SJSA1 (cell line): ENCODE results near the gene DHRS12. TPM values are rescaled to one million over a fixed set of nuclear protein-coding genes. Genes with fewer than 3 reads are reported as not detected.

Experiments used
- DNase-seq, 2 experiments: peaks; one replicate each; pipeline ENCODE4 v3.0.0-alpha.2; 2015 to 2020; ENCODE audit warnings: low spot score in 2 of 2, low read depth in 1 of 2
- H3K27ac ChIP-seq: fragments of 250-450 bp; sonication (Bioruptor Pico); 2 replicates; pipeline ENCODE4 v1.5.1; 2020; ENCODE audit warnings: mild to moderate bottlenecking, moderate library complexity
- H3K27me3 ChIP-seq: fragments of 250-450 bp; sonication (Bioruptor Pico); replicated peaks from 2 replicates; pipeline ENCODE4 v1.5.1; 2020; ENCODE audit warnings: mild to moderate bottlenecking, moderate library complexity
- H3K36me3 ChIP-seq: fragments of 250-450 bp; sonication (Bioruptor Pico); 2 replicates; pipeline ENCODE4 v1.5.1; 2020; ENCODE audit warnings: mild to moderate bottlenecking
- H3K4me1 ChIP-seq: fragments of 250-450 bp; sonication (Bioruptor Pico); replicated peaks from 2 replicates; pipeline ENCODE4 v1.6.1; 2021; ENCODE audit warnings: mild to moderate bottlenecking
- H3K4me3 ChIP-seq: fragments of 250-450 bp; sonication (Bioruptor Pico); 2 replicates; pipeline ENCODE4 v1.5.1; 2020; ENCODE audit warnings: mild to moderate bottlenecking
- H3K9me3 ChIP-seq: fragments of 250-450 bp; sonication (Bioruptor Pico); replicated peaks from 2 replicates; pipeline ENCODE4 v1.5.1; 2020; ENCODE audit warnings: mild to moderate bottlenecking
- total RNA-seq: library from RNA; depleted of rRNA; stranded (reverse); fragments of >200 nt; shearing (Covaris generic); gene quantifications from 2 replicates; pipeline ENCODE4 v1.2.3, GENCODE V29; 2014

DHRS12 gene
- total RNA-seq, 1 experiment from 2014 or later = 5.9 TPM

DNA sequence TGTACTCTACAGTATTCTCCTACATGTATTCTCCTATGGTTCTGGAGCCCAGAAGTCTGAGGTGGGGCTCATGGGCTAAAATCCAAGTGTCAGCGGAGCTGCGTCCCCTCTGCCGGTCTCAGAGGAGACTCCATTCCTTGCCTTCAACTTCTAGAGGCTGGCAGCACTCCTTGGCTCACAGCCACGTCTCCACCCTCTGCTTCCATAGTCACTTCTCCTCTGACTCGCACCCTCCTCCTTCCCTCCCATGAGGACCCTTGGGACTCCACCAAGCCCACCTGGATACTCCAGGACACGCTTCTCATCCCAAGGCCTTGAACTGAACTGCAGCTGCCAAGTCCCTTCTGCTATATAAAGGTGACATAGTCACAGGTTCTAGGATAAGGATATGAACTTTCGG lies 27.8 kb downstream of the DHRS12 start:
- Histone ChIP-seq H3K4me3 (no peak overlapping the region), H3K36me3 (no peaks in the 10 kb centered on the region), H3K9me3 (no peaks in the 10 kb centered on the region), H3K27ac (no peak overlapping the region), H3K4me1 (no peaks in the 10 kb centered on the region), H3K27me3 (no peaks in the 10 kb centered on the region)
- DNase-seq = no peak

DNA sequence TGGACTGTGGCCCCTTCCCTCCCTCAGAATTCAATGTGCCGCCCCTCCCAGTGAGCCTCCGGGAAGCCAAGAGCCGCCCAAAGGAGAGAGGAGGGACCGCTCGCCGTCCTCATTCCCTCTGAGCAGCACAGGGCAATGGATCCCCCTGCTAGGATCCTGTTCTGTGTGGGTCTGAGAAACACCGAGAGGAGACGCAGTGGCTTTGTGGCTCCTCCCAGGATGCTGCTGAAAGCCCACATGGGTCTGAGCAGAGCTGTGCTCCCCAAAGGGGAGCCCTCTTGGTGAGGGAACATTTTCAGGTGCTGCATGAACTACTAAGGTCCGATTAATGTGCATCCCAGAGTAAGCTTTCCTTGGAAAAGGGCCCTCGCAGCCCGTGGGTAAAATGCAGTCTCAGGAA lies 30.4 kb downstream of the DHRS12 start:
- Histone ChIP-seq H3K27me3 (no peaks in the 10 kb centered on the region), H3K4me3 (no peak overlapping the region), H3K36me3 (peaks cover 5% of the 10 kb centered on the region), H3K27ac (no peak overlapping the region), H3K9me3 (no peaks in the 10 kb centered on the region), H3K4me1 (no peaks in the 10 kb centered on the region)
- no peak for DNase-seq

DNA sequence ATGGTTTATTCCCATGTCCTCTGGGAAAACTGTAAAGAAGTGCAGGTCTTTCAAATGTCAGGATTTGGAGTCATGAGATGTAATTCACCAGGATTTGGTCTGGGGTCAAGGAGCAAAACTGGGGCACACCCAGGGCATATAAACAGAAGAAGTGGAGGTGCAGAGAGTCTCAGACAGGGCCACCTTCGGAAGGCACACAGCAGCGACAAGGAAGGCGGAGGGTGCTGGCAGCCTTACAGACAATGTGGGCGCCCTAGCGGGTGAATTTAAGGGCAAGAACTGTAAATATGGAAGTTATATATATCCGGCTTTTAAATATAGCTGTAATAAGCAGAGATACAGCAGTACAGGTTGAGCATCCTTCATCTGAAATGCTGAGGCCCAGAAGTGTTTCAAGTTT lies 31.2 kb downstream of the DHRS12 start:
- Histone ChIP-seq H3K4me1 (no peaks in the 10 kb centered on the region), H3K9me3 (no peaks in the 10 kb centered on the region), H3K27me3 (no peaks in the 10 kb centered on the region), H3K27ac (no peak overlapping the region), H3K36me3 (peaks cover 11% of the 10 kb centered on the region), H3K4me3 (no peak overlapping the region)
- no peak for DNase-seq

DNA sequence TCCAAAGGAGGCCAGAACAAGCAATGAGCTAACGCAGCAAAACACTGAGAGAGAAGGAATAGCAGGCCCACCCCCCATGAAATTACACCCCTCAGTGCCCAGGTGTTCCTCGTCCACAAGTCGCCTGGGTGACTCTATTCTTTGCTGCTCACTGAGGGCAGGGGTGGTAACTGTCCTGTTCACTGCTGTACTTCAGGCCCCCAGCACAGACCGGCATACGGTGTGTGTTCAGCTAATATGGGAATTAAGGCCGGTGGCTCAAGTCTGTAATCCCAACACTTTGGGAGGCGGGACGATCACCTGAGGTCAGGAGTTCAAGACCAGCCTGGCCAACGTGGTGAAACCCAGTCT lies 31.9 kb downstream of the DHRS12 start:
- Histone ChIP-seq H3K4me1 (no peaks in the 10 kb centered on the region), H3K27ac (no peak overlapping the region), H3K36me3 (peaks cover 15% of the 10 kb centered on the region), H3K4me3 (no peak overlapping the region), H3K27me3 (no peaks in the 10 kb centered on the region), H3K9me3 (no peaks in the 10 kb centered on the region)
- DNase-seq = no peak

DNA sequence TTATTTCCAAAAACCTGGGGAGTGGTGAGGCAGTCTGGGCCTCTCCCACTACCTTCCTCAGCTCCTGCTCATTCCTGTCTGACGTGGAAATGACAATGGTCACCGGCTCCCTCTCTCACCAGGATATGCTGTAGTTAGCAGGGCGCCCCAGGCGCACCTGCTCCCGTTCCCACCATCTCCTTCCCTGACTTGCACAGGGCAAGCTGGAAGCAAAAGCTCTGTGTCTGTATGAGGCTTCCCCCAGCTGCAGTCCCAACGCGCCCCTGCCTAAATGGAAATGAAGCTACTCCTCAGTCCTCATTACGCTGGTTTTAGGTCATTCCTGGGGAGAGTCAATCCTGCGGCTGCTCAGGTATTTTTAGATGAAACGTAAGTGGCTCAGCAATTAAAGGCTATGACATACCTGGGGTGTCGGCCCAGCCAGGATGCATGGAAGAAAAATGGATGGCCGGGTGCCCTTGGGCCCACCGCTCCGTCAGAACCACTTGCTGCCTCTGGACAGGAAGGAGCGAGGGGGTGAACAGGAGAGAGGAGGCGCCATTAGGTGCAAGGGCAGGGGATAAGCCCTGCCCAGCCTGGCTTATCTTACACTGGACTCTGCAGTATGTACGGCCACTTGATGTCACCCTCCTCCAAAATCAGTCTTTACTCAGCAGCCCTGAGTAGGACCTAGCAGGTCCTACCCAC lies 32.4 kb downstream of the DHRS12 start:
- no peak overlapping the region for H3K4me3 ChIP-seq
- H3K27me3 ChIP-seq = no peaks in the 10 kb centered on the region
- no peaks in the 10 kb centered on the region for H3K9me3 ChIP-seq
- peaks cover 20% of the 10 kb centered on the region for H3K36me3 ChIP-seq
- DNase-seq = no peak
- H3K27ac ChIP-seq = no peak overlapping the region
- H3K4me1 ChIP-seq = no peaks in the 10 kb centered on the region

DNA sequence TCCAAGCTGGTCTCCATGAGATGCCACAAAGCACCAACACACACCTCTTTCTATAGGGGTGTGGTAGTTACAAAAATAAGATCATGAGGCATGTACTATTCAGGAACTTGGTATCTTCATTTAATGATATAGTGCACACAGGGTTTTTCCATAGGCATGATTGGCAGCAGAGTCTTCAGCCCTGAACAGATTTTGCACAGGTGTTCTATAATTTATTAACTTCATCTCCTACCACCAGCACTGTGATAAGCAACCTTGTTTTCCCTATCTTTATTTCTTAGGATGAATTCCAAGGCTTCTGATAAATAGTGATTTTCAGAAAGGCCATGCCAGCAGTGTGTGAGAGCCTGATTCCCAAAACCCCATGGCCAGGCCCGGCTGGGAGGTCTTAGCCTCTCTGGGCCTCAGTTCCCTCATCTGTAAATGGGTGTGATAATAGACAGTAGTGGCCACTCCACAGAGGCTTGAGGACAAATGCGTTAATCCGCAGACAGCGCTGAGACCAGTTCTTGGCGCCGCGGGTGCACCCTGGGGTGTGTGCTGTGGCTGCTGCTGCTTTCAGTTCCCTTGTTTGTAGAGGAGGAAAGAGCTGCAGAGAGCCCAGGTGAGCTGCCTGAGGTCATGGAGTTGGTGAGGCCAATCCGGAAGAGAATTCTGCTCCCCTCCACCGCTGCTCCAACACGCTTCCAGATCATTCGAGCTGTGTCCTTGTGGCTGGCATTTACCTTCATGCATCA lies 33.1 kb downstream of the DHRS12 start:
- H3K27me3 ChIP-seq = no peaks in the 10 kb centered on the region
- H3K27ac ChIP-seq = no peak overlapping the region
- no peak for DNase-seq
- peaks cover 26% of the 10 kb centered on the region for H3K36me3 ChIP-seq
- H3K4me3 ChIP-seq = no peak overlapping the region
- no peaks in the 10 kb centered on the region for H3K4me1 ChIP-seq
- H3K9me3 ChIP-seq = no peaks in the 10 kb centered on the region

DNA sequence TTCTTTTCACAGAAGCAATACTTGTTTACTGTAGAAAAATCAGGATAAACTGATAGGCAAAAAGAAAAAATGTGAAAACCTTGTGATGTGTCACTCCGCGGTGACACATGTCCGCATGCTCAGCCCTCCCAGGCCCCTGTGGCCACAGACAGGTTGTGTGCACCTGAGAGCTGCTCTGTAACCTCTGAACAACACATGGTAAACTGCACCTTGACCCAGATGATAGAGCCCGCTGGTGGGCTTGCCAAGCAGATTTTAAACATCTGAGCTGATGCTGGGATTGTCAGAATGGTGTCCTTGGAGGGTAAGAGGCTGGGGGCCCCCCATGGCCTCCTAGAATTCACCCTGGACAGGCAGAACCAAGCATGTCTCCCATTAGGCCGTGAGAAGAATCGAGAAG lies 33.8 kb downstream of the DHRS12 start:
- H3K4me1 ChIP-seq = peaks cover 5% of the 10 kb centered on the region
- no peak for DNase-seq
- no peak overlapping the region for H3K27ac ChIP-seq
- H3K36me3 ChIP-seq = peaks cover 28% of the 10 kb centered on the region
- no peak overlapping the region for H3K4me3 ChIP-seq
- H3K27me3 ChIP-seq = no peaks in the 10 kb centered on the region
- no peaks in the 10 kb centered on the region for H3K9me3 ChIP-seq

DNA sequence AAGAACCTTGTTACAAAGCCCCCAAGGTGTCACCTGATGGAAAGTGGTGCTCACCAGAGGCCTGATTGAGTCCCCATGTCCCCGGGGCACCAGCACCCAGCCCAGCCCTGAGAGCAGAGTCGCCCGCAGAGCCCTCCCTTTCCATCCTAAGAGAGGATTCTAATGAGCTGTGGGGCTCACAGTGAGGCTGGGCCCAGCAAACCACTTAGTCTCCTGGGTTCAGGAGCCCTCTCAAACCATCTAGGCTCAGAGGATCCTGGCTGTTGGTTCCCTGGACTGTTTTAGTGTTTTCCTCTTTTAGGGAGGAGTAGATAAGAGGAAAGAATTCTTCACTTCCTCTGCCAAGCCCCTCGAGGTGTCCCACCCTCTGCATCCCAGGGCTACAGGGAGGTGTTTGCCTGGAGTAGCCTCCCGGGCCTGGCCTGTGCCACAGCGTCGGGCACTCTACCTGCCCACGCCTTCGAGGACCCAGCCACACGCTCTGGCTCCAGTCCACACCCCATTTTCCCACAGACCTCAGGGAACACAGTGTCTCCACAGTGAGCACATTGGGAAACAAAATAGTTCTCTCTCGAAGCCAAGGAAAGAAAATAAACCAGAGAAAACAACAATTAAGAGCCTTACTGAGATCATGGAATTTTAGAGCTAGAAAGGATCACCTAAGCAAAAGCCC lies 34.4 kb downstream of the DHRS12 start:
- H3K27ac ChIP-seq = no peak overlapping the region
- DNase-seq = no peak

DNA sequence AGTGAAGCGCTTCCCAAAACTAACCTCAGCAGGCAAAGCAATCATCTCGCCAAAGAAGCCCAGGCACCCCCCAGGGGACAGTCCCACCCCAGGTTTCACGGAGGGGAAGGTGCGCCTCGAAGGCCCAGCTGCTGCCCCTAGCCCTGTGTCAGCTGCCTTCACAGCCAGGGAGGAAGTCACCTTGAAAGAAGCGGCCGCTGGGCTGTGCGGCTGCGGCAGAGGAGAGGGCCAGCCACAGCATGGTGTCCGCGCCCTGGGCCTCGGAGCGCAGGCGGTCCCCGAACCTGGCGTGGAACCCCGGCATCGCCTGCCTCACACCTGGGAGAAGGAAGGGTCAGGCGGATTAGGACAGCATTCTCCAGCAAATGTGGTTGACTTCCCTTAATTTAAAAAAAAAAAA lies 35.0 kb downstream of the DHRS12 start:
- peaks cover 17% of the 10 kb centered on the region for H3K4me1 ChIP-seq
- H3K36me3 ChIP-seq = peaks cover 28% of the 10 kb centered on the region
- H3K4me3 ChIP-seq = no peak overlapping the region
- DNase-seq = no peak
- no peak overlapping the region for H3K27ac ChIP-seq
- no peaks in the 10 kb centered on the region for H3K9me3 ChIP-seq
- no peaks in the 10 kb centered on the region for H3K27me3 ChIP-seq

More for the DNA sequence above, 34.4 kb downstream of the DHRS12 start:
- Histone ChIP-seq H3K4me3 (no peak overlapping the region), H3K9me3 (no peaks in the 10 kb centered on the region), H3K4me1 (peaks cover 11% of the 10 kb centered on the region), H3K36me3 (peaks cover 28% of the 10 kb centered on the region), H3K27me3 (no peaks in the 10 kb centered on the region)

DNA sequence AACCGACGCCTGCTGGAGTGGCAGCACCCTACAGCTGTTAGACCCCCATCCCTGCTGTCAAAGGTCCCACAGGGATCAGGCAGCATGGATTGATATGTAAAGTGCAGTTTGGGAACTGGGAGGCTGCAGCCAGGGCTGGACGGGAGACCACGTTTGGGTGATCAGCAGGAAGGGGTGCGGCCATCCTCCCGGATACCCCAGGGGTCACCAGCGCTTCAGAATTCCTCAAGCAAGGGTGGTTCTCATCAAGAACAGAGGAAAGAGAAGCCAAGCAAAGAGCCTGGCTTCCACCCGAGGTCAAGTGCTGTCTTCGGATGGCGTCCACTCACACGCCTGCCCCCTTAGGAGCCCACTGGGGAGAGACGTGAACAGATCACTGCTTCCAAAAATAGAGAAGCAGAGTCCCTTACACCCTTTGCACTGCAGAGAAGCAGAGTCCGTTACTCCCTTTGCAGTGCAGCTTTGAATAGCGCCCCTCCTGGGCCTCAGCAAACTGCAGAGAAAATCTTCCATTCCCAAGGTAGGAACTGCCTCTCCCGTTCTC lies 35.5 kb downstream of the DHRS12 start:
- Histone ChIP-seq H3K9me3 (no peaks in the 10 kb centered on the region), H3K27me3 (no peaks in the 10 kb centered on the region), H3K4me3 (no peak overlapping the region), H3K36me3 (peaks cover 28% of the 10 kb centered on the region), H3K27ac (no peak overlapping the region), H3K4me1 (peaks cover 20% of the 10 kb centered on the region)
- no peak for DNase-seq

DNA sequence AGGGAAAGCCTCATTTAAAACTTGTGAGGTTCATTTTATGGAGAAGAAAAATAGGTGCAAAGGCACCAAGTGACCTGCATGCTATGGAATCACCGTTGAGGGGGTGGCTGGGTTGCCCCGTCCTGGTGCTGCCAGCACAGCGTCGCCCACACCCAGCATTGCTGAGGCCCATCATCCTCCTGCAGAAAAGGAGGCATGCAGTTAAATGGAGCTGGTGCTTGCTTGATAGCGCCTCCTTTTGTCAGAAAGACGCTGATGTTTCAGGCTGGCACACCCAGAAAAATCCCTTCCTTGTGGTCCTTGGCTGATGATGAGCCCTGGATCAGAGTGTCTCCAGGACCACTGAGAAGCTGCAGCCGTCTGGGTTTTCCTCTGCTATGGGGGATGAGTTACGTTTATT lies 36.9 kb downstream of the DHRS12 start:
- Histone ChIP-seq H3K27ac (no peak overlapping the region), H3K36me3 (peaks cover 35% of the 10 kb centered on the region), H3K27me3 (no peaks in the 10 kb centered on the region), H3K4me3 (no peak overlapping the region), H3K4me1 (peaks cover 24% of the 10 kb centered on the region), H3K9me3 (no peaks in the 10 kb centered on the region)
- no peak for DNase-seq

DNA sequence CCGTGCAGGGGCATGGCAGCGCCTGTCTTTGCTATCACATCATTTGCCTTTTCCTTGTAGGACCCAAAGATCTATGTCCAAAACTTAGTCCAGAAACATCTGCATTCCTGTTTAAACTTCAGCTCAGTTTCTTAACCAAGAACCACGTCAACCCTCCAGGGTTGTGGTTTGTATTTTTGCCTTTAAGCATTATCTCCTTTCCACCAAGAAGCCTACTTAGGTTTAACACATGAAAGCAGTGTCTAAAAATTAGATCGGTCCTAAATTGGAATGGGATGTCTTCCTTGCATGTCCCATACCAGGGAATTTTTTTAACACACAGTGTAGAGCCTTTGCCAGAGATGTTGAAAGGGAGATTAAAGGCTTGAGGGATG lies 38.8 kb downstream of the DHRS12 start:
- peaks cover 45% of the 10 kb centered on the region for H3K36me3 ChIP-seq
- H3K9me3 ChIP-seq = no peaks in the 10 kb centered on the region
- H3K4me1 ChIP-seq = peaks cover 33% of the 10 kb centered on the region
- no peaks in the 10 kb centered on the region for H3K27me3 ChIP-seq
- peak overlapping the region; percentile 34 for H3K27ac ChIP-seq
- no peak for DNase-seq
- H3K4me3 ChIP-seq = no peak overlapping the region

DNA sequence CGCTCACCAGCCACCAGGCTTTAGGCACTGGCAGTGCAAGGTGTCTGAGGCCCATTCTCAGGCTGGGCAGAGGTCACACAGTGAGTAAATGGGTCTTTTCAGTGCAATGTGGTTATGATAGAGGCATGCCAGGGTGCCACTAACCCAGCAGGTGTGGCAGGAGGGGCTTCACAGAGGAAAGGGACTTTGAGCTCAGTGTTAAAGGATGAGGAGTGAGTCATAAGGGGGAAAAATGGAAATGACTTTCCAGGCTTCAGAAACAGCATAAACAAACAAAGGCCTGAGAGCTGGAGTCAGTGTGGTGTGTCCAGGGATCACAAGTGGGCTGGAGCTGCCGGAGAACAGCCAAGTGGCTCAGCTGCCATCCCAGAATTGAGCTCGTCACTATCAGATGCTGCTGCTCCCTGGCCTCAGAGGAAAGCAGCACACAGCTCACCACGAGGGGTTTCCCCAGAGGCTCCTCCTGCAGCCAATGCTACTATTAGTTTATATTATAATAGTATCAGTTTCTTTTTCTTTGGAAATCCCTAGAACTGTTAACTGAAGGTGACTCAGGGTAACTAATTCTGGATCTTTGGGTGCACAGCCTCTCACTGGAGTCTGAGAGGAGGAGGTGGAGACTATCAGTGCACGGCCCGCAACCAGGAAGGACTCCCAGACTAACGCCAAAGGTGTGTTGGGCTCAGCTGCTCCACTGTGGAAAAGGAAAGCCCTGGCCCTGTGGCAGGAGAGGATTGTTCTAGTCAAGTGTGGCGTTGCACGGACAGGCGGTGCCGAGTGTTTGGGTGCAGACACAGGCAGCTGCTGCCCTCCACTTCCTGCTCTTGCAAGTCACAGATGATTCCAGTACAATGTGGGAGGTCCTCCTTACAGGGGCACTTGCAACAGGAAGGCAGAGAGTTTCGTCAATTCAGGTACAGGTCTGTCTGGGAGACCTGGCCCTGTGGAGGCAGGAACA lies 39.5 kb downstream of the DHRS12 start:
- no peaks in the 10 kb centered on the region for H3K9me3 ChIP-seq
- peak; percentile 68 to 81 for DNase-seq
- peaks cover 51% of the 10 kb centered on the region for H3K36me3 ChIP-seq
- peak overlapping the region; percentile 34 for H3K27ac ChIP-seq
- peaks cover 40% of the 10 kb centered on the region for H3K4me1 ChIP-seq
- H3K27me3 ChIP-seq = no peaks in the 10 kb centered on the region
- H3K4me3 ChIP-seq = peak overlapping the region; percentile 4; the same call in 1 of the 2 replicates
